CD1c-positive myeloid dendritic cell (primary cell): ENCODE measurements around the gene BIRC5.

Experiments
- DNase-seq: peaks from one replicate; pipeline ENCODE4 v3.0.0-alpha.2; 2016; ENCODE audit errors: extremely low spot score

BIRC5 gene

GRCh38 chr17:78256707-78257591, 42.9 kb downstream of the BIRC5 start:
- DNase-seq, result no peak

GRCh38 chr17:78257810-78258322, 43.8 kb downstream of the BIRC5 start:
- DNase-seq, result peak; percentile 39

GRCh38 chr17:78258323-78259191, 44.5 kb downstream of the BIRC5 start:
- DNase-seq, result peak; percentile 49

GRCh38 chr17:78259192-78259554, 45.1 kb downstream of the BIRC5 start:
- no peak for DNase-seq

DNA sequence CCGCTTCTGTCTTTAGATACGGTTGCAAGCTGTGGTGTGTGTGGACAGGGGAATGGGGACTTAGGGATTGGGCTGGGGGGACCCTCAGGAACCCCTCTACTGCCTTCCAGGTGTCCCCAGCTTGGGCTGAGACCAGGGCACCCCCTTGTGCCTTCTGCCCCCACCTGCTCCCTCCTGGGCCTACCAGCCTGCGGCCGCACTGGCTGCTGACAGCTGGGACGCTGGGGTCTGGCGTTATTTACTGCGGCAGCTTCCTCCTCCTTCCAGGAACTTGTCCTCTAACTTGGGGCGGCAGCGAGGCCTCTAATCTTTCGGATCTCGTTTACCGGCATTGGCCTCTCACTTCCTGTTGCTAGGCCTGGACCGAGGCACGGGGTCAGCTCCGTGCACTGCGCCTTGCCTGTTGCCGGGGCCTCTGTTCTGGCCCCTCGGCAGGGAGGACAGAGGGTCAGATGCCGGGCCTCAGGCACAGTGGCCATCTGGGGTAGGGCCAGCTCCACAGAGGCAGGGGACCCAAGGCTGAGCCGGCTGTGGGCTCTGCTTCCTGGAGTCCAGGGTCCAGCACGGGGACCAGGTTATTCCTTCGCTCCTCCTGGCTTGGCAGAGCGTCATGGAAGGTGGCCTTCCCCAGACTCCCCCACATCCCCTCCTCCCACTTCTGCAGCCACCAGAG, 49.1 kb downstream of the BIRC5 start:
- DNase-seq, result peak; percentile 88

DNA sequence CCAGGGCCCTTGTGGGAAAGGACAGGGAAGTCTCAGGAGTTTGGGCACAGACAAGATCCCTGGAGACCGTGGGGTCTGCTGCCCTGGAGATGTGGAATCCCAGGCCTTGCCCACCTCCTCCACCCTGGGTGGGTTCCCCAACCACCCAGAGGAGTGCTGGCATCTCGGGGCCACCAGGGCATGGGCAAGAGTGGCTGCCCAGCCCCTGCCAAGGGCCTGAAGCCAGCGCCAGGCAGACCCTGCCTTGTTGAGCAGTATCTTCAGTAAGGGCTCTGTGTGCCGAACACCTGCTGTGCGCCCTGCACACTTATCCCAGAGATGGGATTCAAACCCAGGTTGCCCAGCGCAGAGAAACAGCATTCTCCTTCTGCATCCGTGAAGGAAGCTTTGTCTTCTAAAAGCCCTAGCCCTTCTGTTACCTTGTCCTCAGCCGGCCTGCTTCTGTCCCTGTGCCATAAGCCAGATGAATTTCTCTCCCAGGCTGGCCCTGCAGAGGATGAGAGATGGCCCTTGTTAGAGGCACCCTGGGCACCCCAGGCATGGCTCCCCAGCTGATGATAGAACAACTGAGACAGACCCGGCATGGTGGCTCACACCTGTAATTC, 49.8 kb downstream of the BIRC5 start:
- DNase-seq, result no peak

GRCh38 chr17:78264590-78264989, 50.5 kb downstream of the BIRC5 start:
- no peak for DNase-seq

DNA sequence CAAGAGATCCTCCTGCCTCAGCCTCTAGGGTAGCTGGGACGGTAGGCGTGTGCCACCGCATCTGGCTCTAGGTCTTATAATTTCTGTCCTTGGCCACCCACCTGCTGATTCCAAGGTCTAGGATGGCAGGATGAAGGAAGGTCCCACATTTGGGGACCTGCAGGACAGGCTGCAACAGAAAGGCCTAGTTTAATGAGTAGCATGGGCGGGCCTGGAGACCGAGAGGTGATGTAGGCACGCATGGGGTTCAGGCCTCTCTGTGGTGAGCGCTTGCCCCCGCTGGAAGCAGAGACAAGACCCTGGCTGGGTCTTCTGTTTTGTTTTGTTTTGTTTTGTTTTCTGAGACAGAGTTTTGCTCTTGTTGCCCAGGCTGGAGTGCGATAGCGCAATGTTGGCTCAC, 51.1 kb downstream of the BIRC5 start:
- no peak for DNase-seq

- no peak for DNase-seq
Measured at GRCh38 chr17:78266231-78266631, 52.2 kb downstream of the BIRC5 start.

DNA sequence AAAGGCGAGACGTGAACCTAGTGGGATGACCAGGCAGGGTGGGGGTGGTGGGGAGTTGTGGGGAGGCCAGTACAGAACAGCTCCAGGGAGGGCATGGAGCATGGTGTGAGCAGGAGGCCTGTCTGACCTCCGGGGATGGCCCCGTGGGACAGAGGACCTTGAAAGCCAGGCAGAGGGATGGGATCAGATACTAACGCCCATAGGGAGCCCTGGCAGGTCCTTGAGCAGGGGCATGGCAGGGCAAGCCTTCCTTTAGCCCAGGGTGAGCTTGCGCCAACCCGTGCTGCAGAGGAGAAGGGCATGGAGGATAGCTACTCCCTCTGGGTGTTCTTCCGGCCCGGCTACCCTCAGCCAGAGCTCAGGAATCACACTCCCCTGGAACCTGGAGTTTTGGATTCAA, 52.7 kb downstream of the BIRC5 start:
- no peak for DNase-seq

- DNase-seq, result no peak
Measured at GRCh38 chr17:78267253-78268073, 53.4 kb downstream of the BIRC5 start.

GRCh38 chr17:78268191-78268874, 54.3 kb downstream of the BIRC5 start:
- no peak for DNase-seq

DNA sequence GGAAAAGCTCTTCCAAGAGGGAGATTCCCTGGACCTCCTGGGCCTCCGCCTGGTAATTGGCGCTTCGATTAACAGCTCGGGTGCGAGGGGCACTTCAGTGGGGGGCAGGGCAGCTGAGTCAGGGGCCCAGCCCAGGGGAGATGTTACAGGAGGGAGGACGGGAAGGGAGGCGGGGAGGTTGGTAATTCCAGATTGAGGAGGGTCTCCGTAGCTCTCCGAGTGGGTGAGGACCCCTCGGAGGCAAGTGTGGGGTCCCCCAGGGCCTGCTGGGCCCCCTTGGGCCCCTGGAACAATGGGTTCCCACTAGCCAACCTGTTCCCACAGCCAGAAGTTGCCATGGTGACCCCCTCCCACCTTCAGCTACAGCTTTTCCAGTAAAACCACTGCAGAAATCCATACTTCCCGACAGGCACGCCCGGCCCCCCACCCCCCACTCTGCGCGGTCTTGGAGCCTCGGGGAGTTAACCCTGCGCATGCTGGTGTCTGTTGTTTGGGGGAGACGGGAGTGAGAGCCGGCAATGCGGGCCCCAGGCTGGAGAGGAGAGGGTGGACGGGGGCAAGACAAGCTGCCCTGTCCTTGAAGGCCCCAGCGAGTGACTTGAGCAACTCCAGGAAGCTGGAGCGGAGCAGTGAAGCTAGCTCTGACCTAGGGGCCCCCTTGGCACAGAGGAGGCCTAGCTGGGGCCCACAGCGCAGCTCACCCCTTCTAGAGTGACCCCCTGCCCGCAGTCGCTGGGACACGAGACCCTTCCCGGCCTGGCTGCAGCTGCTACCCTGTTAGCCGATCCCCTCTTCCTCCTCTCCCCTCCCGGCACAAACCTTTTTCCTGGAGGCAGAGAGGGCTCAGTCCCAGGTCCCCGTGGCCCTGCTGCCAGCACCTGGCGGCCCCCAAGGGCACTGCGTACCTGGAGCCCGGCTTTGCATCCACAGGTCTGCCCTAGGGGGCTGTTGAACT, 55.2 kb downstream of the BIRC5 start:
- DNase-seq, result no peak

DNA sequence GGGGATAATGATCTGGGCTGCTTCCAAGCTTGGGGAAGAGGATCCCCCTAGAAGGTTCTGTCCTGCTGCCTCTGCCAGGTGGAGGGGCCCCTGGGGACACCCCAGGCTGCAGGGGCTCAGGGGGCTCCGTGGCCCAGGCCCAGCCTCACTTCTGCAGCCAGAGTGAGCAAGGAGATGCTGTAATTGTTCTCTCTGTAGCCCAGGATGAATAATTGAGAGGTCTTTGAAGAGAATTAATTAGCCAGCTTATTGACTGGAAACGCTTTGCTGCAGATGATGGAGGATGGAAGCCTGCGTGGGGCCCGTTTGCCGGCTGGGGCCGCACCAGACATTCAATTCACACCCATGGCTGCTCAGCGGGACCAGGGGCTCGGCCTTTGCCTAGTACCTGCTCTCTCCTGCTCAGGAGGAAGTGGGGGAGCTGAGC, 55.9 kb downstream of the BIRC5 start:
- DNase-seq, result no peak

DNA sequence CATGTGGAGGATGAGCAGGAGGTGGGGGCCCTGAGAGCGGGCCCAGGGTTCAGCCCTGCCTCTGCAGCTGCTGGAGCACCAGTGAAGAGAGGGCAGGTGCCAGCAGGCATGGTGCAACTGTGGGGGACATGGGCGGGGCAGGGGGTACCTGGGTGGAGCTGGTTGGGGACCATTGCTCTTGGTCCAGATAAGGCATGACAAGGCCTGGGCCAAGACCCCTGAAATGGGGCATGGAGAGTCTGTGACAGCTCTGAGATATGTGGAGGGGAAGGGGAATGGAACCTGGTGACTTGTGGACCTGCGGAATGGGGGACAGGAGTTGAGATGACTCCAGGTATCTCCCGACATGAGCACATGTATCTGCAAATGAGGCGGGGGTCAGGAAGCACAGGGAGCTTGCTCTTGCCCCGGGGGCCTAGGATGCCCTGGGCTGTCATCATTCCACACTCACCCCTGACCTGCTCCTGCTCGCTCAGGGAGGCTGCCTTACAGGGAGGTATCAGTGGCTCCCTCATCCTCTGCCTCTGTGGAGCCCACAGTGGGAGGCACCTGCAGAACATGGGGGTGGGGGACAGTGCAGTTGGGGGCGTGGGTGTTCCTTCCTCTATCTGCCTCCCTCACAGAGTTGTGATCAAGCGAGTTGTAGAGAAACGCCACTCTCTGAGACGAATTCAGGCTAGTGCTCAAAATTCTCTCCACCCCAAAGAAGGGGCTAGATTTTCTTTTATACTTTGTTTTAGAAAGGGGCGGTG, 57.5 kb downstream of the BIRC5 start:
- DNase-seq, result peak; percentile 25

GRCh38 chr17:78272181-78272913, 58.3 kb downstream of the BIRC5 start:
- DNase-seq, result peak; percentile 64

- no peak for DNase-seq
Measured at GRCh38 chr17:78272914-78273258, 58.8 kb downstream of the BIRC5 start.

GRCh38 chr17:78273813-78274212, 59.8 kb downstream of the BIRC5 start:
- no peak for DNase-seq
